K562 (cell line): Measurements from ENCODE around the gene SAFB. TPM values are rescaled to one million over a fixed set of nuclear protein-coding genes. Genes with fewer than 3 reads are reported as not detected.

ENCODE experiments used
- ARID2 ChIP-seq: fragments of 450-650 bp; IDR thresholded peaks from 2 replicates; pipeline ENCODE4 v1.6.1; 2017; ENCODE audit warnings: antibody characterized with exemption, mild to moderate bottlenecking
- CREB5 ChIP-seq: fragments of 250-450 bp; sonication (Bioruptor Pico); IDR thresholded peaks from 2 replicates; pipeline ENCODE4 v1.5.0; 2020; ENCODE audit warnings: mild to moderate bottlenecking
- DNMT1 ChIP-seq: fragments of 450-650 bp; IDR thresholded peaks from 2 replicates; pipeline ENCODE4 v1.6.1; 2016; ENCODE audit warnings: antibody characterized with exemption, mild to moderate bottlenecking
- EHMT2 ChIP-seq: fragments of 450-650 bp; IDR thresholded peaks from 2 replicates; pipeline ENCODE4 v1.6.1; 2018; ENCODE audit warnings: antibody characterized with exemption
- HDAC8 ChIP-seq: fragments of 450-650 bp; IDR thresholded peaks from 2 replicates; pipeline ENCODE4 v1.6.1; 2016; ENCODE audit warnings: mild to moderate bottlenecking, missing genetic modification characterization, moderate library complexity, missing compliant biosample characterization
- IFI16 ChIP-seq: fragments of 250-450 bp; sonication (Bioruptor Pico); IDR thresholded peaks from 2 replicates; pipeline ENCODE4 v2.1.2; 2022; ENCODE audit warnings: mild to moderate bottlenecking, inconsistent platforms
- IRF1 ChIP-seq: sonication (generic); formaldehyde crosslinking; IDR thresholded peaks from 2 replicates; pipeline ENCODE4 v1.8.0; 2022; ENCODE audit warnings: missing genetic modification reagents, mild to moderate bottlenecking, borderline replicate concordance
- MTA2 ChIP-seq: fragments of 450-650 bp; IDR thresholded peaks from 2 replicates; pipeline ENCODE4 v1.6.1; 2016; ENCODE audit warnings: low read depth
- PTBP1 ChIP-seq: fragments of 200-400 bp; formaldehyde crosslinking; IDR thresholded peaks from 2 replicates; pipeline ENCODE4 v1.6.1; 2017; ENCODE audit warnings: low read depth, low read length
- U2AF2 ChIP-seq: fragments of 200-400 bp; formaldehyde crosslinking; optimal IDR thresholded peaks from 2 replicates; pipeline ENCODE3; 2017; ENCODE audit warnings: low read depth, mild to moderate bottlenecking, low read length
- USF1 ChIP-seq: sonication (generic); formaldehyde crosslinking; IDR thresholded peaks from 2 replicates; pipeline ENCODE4 v1.9.0; 2022; ENCODE audit warnings: mild to moderate bottlenecking, missing genetic modification reagents
- ZNF146 ChIP-seq: IDR thresholded peaks from one replicate; pipeline ENCODE4 v1.6.1; 2018; ENCODE audit warnings: missing compliant biosample characterization; ENCODE audit not compliant: unreplicated experiment
- ZNF398 ChIP-seq: fragments of 250-450 bp; sonication (Bioruptor Pico); IDR thresholded peaks from 2 replicates; pipeline ENCODE4 v1.8.0; 2021; ENCODE audit warnings: moderate library complexity, mild to moderate bottlenecking, inconsistent platforms
- ZNF518B ChIP-seq: fragments of 250-450 bp; sonication (Bioruptor Pico); IDR thresholded peaks from 2 replicates; pipeline ENCODE4 v1.5.0; 2021; ENCODE audit warnings: mild to moderate bottlenecking, moderate library complexity
- ZNF561 ChIP-seq: fragments of 450-650 bp; formaldehyde crosslinking; conservative IDR thresholded peaks from 2 replicates; pipeline ENCODE4 v1.4.0; 2020; ENCODE audit warnings: mild to moderate bottlenecking, moderate library complexity
- polyA plus RNA-seq, 8 experiments: library from polyadenylated mRNA; depleted of rRNA in 4 of 8; stranded (reverse) in 5 of 8; unstranded in 3 of 8; fragments of >200 nt; fragmentation: Nextera tagmentation in 2 of 8; fragmentation: Illumina TruSeq in 1 of 8; extraction: Ambion mirVana in 2 of 8; extraction: Trizol in 1 of 8; gene quantifications; 2 replicates each; pipeline versions ENCODE4 v1.2.1 to v1.2.3, GENCODE V29; 2011 to 2014; ENCODE audit warnings: inconsistent platforms in 1 of 8, missing spikeins in 1 of 8
- total RNA-seq, 7 experiments: library from RNA; depleted of rRNA in 6 of 7; stranded (reverse); fragments of >200 nt in 6 of 7; fragmentation: Illumina TruSeq in 2 of 7; extraction: Trizol in 2 of 7; gene quantifications; 2 replicates each; pipeline versions ENCODE4 v1.2.1 to v1.2.3, GENCODE V29; 2011 to 2021; ENCODE audit warnings: low replicate concordance in 1 of 7
- TF ChIP-seq, protein P1 (sequence below): fragments of 250-450 bp; sonication (Bioruptor Pico); IDR thresholded peaks from 2 replicates; pipeline ENCODE4 v1.4.0; 2020; ENCODE audit warnings: mild to moderate bottlenecking, moderate library complexity

SAFB gene
- total and polyA plus RNA-seq, 9 of the 15 experiments (the other 6 are each of a cell fraction or from before 2014, with no cell fraction given), result 1.1 to 151 (median 83.1) TPM

- TF ChIP-seq CREB5, result no peak
- no peak for TF ChIP-seq EHMT2
- TF ChIP-seq IRF1 (CRISPR knock-in tag), result no peak
- TF ChIP-seq MTA2, result no peak
- no peak for TF ChIP-seq ZNF146 (CRISPR knock-in tag)
- no peak for TF ChIP-seq HDAC8 (tag)
- TF ChIP-seq ZNF561 (CRISPR knock-in tag), result no peak
- TF ChIP-seq PTBP1, result no peak
- TF ChIP-seq ZNF398 (CRISPR knock-in tag), result no peak
- TF ChIP-seq ARID2, result no peak
- TF ChIP-seq USF1 (CRISPR knock-in tag), result no peak
- no peak for TF ChIP-seq U2AF2
- no peak for TF ChIP-seq ZNF518B (CRISPR knock-in tag)
- TF ChIP-seq IFI16 (CRISPR knock-in tag), result no peak
- no peak for TF ChIP-seq DNMT1
- TF ChIP-seq, protein P1, sequence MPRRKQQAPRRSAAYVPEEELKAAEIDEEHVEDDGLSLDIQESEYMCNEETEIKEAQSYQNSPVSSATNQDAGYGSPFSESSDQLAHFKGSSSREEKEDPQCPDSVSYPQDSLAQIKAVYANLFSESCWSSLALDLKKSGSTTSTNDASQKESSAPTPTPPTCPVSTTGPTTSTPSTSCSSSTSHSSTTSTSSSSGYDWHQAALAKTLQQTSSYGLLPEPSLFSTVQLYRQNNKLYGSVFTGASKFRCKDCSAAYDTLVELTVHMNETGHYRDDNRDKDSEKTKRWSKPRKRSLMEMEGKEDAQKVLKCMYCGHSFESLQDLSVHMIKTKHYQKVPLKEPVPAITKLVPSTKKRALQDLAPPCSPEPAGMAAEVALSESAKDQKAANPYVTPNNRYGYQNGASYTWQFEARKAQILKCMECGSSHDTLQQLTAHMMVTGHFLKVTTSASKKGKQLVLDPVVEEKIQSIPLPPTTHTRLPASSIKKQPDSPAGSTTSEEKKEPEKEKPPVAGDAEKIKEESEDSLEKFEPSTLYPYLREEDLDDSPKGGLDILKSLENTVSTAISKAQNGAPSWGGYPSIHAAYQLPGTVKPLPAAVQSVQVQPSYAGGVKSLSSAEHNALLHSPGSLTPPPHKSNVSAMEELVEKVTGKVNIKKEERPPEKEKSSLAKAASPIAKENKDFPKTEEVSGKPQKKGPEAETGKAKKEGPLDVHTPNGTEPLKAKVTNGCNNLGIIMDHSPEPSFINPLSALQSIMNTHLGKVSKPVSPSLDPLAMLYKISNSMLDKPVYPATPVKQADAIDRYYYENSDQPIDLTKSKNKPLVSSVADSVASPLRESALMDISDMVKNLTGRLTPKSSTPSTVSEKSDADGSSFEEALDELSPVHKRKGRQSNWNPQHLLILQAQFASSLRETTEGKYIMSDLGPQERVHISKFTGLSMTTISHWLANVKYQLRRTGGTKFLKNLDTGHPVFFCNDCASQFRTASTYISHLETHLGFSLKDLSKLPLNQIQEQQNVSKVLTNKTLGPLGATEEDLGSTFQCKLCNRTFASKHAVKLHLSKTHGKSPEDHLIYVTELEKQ, result no peak
These were observed 63.9 kb downstream of the SAFB start (continued) for GRCh38 chr19:5686647-5687359.
